Prostate gland (tissue), 2 donors: ENCODE data around the gene AJAP1.

Source experiments
- POLR2AphosphoS5 ChIP-seq: sonication (generic); formaldehyde crosslinking; IDR thresholded peaks from one replicate; pipeline ENCODE4 v1.6.1; 2017; ENCODE audit warnings: antibody characterized with exemption
- TF ChIP-seq, protein P1 (sequence below), 4 experiments: fragments of 200-600 bp in 2 of 4; fragments of 450-650 bp in 2 of 4; sonication (generic) in 2 of 4; IDR thresholded peaks; 1 replicate in 3 of 4; 2 replicates in 1 of 4; pipeline ENCODE4 v1.5.1; 2016 to 2019; ENCODE audit warnings: antibody characterized with exemption in 4 of 4, mild to moderate bottlenecking in 2 of 4, moderate library complexity in 2 of 4

DNA sequence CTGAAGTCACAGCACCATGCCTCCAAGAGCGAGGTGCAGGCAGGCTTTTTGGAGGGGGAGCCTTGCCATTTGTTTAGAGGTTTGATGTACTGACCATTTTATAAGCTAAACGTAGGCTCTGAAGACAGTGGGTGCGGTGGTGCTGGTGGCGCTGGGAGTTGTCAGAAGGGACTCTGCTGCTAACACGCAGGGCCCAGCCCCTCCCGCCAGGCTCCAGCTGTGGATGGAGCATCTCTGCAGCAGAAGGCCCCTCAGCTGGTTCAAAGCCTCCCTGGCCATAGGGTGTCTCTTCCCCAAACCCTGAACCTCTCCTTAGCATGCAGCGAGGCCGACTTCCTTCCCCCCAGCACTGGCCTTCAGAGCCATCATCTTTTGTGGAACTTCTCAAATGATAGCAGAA, 105.3 kb downstream of the AJAP1 start:
- TF ChIP-seq, protein P1, sequence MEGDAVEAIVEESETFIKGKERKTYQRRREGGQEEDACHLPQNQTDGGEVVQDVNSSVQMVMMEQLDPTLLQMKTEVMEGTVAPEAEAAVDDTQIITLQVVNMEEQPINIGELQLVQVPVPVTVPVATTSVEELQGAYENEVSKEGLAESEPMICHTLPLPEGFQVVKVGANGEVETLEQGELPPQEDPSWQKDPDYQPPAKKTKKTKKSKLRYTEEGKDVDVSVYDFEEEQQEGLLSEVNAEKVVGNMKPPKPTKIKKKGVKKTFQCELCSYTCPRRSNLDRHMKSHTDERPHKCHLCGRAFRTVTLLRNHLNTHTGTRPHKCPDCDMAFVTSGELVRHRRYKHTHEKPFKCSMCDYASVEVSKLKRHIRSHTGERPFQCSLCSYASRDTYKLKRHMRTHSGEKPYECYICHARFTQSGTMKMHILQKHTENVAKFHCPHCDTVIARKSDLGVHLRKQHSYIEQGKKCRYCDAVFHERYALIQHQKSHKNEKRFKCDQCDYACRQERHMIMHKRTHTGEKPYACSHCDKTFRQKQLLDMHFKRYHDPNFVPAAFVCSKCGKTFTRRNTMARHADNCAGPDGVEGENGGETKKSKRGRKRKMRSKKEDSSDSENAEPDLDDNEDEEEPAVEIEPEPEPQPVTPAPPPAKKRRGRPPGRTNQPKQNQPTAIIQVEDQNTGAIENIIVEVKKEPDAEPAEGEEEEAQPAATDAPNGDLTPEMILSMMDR (IDR thresholded peaks at IDR 0.05) = no peak
- TF ChIP-seq POLR2AphosphoS5 = no peak
